ENCODE measurements around the gene SYT2. TPM values are rescaled to one million over a fixed set of nuclear protein-coding genes. Genes with fewer than 3 reads are reported as not detected.

Gene SYT2
- total RNA-seq, 1 donor from 2014 or later, result not detected

DNA sequence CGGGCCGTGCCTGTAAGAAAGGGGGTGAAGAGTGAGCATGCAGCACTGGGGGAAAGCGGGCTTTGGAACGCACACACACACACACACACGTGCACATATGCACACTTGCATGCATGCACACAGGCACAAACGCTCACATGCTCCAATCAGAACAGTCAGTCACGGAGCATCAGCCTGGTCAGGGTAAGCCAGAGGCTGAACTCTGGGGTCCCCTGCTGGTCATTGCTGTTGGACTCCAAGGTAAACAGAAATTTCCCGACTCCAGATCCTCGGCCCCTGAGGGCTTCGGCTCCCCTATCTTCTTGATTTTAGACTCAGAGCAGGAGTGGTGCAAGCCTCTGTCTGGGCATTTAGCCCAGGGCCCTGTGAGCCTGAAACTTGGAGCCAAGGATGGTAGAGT is 54.2 kb downstream of the SYT2 start:
- CTCF ChIA-PET, result no interaction called here
- no peak for ATAC-seq (ENCODE audit: low read depth)
- Mint-ChIP-seq H3K27me3 (peaks cover 36% of the 10 kb centered on the region), H3K4me3 (no peak overlapping the region), H3K9me3 (no peaks in the 10 kb centered on the region), H3K36me3 (ENCODE audit: low read depth) (no peaks in the 10 kb centered on the region), H3K27ac (no peak overlapping the region), H3K4me1 (peaks cover 4% of the 10 kb centered on the region)
- POLR2A ChIA-PET, result no interaction called here
- intact Hi-C loops (cut with micrococcal nuclease), result no loop called here
- no peak for DNase-seq
- TF ChIP-seq, protein P1, sequence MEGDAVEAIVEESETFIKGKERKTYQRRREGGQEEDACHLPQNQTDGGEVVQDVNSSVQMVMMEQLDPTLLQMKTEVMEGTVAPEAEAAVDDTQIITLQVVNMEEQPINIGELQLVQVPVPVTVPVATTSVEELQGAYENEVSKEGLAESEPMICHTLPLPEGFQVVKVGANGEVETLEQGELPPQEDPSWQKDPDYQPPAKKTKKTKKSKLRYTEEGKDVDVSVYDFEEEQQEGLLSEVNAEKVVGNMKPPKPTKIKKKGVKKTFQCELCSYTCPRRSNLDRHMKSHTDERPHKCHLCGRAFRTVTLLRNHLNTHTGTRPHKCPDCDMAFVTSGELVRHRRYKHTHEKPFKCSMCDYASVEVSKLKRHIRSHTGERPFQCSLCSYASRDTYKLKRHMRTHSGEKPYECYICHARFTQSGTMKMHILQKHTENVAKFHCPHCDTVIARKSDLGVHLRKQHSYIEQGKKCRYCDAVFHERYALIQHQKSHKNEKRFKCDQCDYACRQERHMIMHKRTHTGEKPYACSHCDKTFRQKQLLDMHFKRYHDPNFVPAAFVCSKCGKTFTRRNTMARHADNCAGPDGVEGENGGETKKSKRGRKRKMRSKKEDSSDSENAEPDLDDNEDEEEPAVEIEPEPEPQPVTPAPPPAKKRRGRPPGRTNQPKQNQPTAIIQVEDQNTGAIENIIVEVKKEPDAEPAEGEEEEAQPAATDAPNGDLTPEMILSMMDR (IDR thresholded peaks at IDR 0.05), result no peak

DNA sequence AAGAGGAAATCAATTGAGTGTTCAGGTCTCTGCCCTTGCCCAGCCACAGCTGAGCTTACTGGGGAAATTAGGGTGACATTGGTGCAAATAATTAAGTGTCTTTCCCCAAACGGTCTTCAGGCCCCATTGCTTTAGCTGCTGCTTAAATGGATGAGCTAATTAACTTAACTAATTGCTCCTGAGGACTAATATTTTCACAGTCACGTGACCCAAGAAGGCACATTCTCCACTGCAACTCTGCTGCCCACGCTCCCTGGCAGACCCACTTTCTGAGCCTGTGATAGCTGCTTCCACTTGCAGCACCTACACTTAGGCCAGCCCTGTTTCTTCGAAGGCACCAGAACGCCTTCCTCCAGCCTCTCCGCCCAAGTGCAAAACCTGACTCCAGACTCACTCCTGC is 56.2 kb downstream of the SYT2 start:
- peaks cover 4% of the 10 kb centered on the region for H3K4me1 Mint-ChIP-seq
- H3K4me3 Mint-ChIP-seq, result no peak overlapping the region
- ATAC-seq (ENCODE audit: low read depth) (no peak), DNase-seq (no peak)
- TF ChIP-seq, protein P1 (IDR thresholded peaks at IDR 0.05), result no peak
- CTCF ChIA-PET, result no interaction called here
- no peaks in the 10 kb centered on the region for H3K36me3 Mint-ChIP-seq (ENCODE audit: low read depth)
- H3K27me3 Mint-ChIP-seq, result peaks cover 42% of the 10 kb centered on the region
- H3K9me3 Mint-ChIP-seq, result no peaks in the 10 kb centered on the region
- POLR2A ChIA-PET, result no interaction called here
- H3K27ac Mint-ChIP-seq, result no peak overlapping the region
- intact Hi-C loops (cut with micrococcal nuclease), result no loop called here

DNA sequence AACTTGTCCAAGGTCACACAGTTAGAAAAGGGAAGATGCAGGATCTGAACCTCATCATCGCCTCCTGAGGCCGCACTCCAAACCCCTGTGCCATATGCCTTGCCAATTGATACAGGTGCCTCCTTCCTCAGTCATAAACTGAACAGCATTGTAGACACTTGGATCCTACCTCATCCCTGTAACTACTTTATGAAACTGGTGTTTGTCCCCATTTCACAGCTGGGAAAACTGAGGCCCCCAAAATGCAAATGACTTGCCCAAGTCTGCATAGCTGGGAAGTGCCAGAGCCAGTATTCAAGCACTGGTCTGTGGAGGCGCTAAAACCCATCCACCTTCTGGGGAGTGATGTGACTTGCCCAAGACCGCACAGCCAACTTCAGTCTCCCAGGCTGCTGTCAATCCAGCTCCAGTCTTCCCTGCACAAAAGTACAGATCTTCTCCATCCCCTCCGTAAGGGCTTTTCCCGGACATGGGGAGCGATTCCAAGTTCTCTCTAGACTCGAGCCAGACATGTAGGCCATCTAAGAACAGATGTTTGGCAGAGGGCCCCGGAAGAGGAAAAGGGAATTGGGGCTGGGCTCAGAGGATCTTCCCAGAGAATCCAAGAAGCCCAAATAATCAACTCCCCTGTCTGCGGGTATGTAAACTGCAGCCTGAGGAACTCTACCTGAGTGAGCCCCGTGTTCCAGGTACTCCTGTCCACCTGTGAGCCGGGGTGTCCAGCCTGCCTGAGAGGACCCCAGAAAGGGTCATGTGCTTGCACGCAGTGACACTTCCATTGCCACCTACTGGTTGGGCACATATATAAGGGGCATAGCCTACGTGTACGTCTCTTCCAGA is 60.5 kb downstream of the SYT2 start:
- TF ChIP-seq, protein P1 (IDR thresholded peaks at IDR 0.05), result no peak
- DNase-seq, result no peak
- intact Hi-C loops (cut with micrococcal nuclease), result no loop called here
- H3K27ac Mint-ChIP-seq, result no peak overlapping the region
- no peaks in the 10 kb centered on the region for H3K9me3 Mint-ChIP-seq
- POLR2A ChIA-PET, result interaction anchor here (0.7 kb wide), 1 partner anchor 506 kb away, joined by 5 read pairs; no protein-coding TSS in a partner anchor
- H3K4me1 Mint-ChIP-seq, result peaks cover 5% of the 10 kb centered on the region
- no peaks in the 10 kb centered on the region for H3K36me3 Mint-ChIP-seq (ENCODE audit: low read depth)
- H3K4me3 Mint-ChIP-seq, result no peak overlapping the region
- peaks cover 34% of the 10 kb centered on the region for H3K27me3 Mint-ChIP-seq
- CTCF ChIA-PET, result no interaction called here
- no peak for ATAC-seq (ENCODE audit: low read depth)

DNA sequence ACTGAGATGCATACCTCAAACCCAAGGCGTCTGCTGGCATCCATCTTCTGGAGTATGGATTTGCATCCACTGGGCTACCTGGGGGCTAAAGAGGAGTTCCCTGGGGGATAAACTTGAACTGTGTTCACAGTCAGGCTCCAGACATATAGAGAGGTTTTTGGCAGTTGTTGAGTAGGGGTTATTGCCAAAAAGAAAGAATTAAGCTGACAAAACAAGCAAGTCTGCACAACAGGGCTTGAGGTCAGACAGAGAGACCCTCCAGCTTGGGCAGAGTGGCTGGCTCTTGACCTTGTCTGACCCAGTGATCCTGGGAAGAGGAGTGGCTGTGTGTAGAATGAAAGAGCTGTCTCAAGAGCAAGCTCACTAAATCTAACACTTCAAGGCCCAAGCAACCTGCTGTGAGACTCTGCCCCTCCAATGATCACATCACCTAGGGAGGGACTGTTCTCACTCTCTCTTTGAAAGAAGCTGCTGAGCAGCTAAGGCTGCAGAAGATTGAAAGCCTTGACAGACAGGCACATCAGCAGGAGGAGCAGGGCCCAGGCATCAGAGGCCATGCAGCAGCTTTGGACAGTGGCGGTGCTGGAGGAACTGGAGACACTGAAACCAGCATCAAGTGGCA is 61.5 kb downstream of the SYT2 start:
- H3K4me1 Mint-ChIP-seq, result peaks cover 10% of the 10 kb centered on the region
- DNase-seq (no peak), ATAC-seq (ENCODE audit: low read depth) (no peak)
- ChIA-PET POLR2A (no interaction called here), CTCF (no interaction called here)
- H3K27me3 Mint-ChIP-seq, result peaks cover 43% of the 10 kb centered on the region
- intact Hi-C loops (cut with micrococcal nuclease), result no loop called here
- H3K36me3 Mint-ChIP-seq (ENCODE audit: low read depth), result no peaks in the 10 kb centered on the region
- no peak overlapping the region for H3K27ac Mint-ChIP-seq
- H3K9me3 Mint-ChIP-seq, result no peaks in the 10 kb centered on the region
- TF ChIP-seq, protein P1 (IDR thresholded peaks at IDR 0.05), result no peak
- H3K4me3 Mint-ChIP-seq, result no peak overlapping the region

DNA sequence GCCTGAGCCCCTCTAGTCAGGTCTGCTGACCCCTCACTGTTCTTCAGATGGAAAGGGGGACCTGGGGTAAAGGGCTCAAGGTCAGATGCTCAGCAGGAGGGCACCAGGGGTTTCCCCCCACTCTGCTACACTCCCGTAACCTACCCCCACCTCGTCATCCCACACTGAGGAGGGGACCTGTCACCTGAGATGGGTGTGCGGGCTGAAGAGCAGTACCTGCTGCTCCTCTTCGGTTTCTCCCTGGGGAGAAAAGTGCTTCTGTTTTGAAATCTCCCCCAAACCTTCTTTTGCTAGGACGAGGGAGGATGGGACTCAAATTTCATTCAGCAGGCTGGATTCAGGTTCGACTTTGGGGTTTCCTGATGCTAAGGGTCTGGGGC is 65.2 kb downstream of the SYT2 start:
- Mint-ChIP-seq H3K36me3 (ENCODE audit: low read depth) (no peaks in the 10 kb centered on the region), H3K9me3 (no peaks in the 10 kb centered on the region), H3K4me3 (no peak overlapping the region), H3K27me3 (peaks cover 56% of the 10 kb centered on the region), H3K27ac (no peak overlapping the region), H3K4me1 (peaks cover 31% of the 10 kb centered on the region)
- TF ChIP-seq, protein P1 (IDR thresholded peaks at IDR 0.05), result no peak
- ChIA-PET CTCF (no interaction called here), POLR2A (no interaction called here)
- intact Hi-C loops (cut with micrococcal nuclease), result no loop called here
- DNase-seq (no peak), ATAC-seq (ENCODE audit: low read depth) (no peak)

Data from activated B cell treated with CpG ODN at 0.5 μM for 24 hours (primary cell).